HL-60 (cell line): ENCODE results near the gene IL4I1.

ENCODE experiments used
- DNase-seq, 2 experiments: peaks; one replicate each; pipeline ENCODE4 v3.0.0-alpha.2; 2010 to 2020; ENCODE audit warnings: low read depth in 1 of 2, low spot score in 1 of 2
- H3K27ac ChIP-seq: fragments of 250-450 bp; sonication (Bioruptor Pico); replicated peaks from 2 replicates; pipeline ENCODE4 v1.5.1; 2020; ENCODE audit warnings: mild to moderate bottlenecking, moderate library complexity
- H3K27me3 ChIP-seq: fragments of 250-450 bp; sonication (Bioruptor Pico); 2 replicates; pipeline ENCODE4 v1.5.1; 2021; ENCODE audit warnings: mild to moderate bottlenecking, moderate library complexity; ENCODE audit not compliant: insufficient read depth, poor library complexity, severe bottlenecking
- H3K4me3 ChIP-seq: replicated peaks from 2 replicates; pipeline ENCODE4 v1.5.1; 2011; ENCODE audit warnings: mild to moderate bottlenecking, control low read depth, low read length; ENCODE audit not compliant: insufficient read depth
- CTCF ChIP-seq: IDR thresholded peaks from one replicate; pipeline ENCODE4 v1.5.1; 2011; ENCODE audit warnings: low read length, control low read depth, inconsistent platforms; ENCODE audit not compliant: insufficient read depth
- GABPA ChIP-seq: IDR thresholded peaks from 2 replicates; pipeline ENCODE4 v1.6.1; 2012; ENCODE audit warnings: low read depth
- POLR2AphosphoS5 ChIP-seq: IDR thresholded peaks from 2 replicates; pipeline ENCODE4 v1.6.1; 2012; ENCODE audit warnings: low read depth
- SPI1 ChIP-seq: IDR thresholded peaks from 2 replicates; pipeline ENCODE4 v1.6.1; 2012; ENCODE audit warnings: low read depth, mild to moderate bottlenecking, borderline replicate concordance
- TF ChIP-seq, protein P1 (sequence below): IDR thresholded peaks from 2 replicates; pipeline ENCODE4 v1.6.1; 2012; ENCODE audit warnings: low read depth; ENCODE audit not compliant: insufficient replicate concordance

IL4I1 gene

DNA sequence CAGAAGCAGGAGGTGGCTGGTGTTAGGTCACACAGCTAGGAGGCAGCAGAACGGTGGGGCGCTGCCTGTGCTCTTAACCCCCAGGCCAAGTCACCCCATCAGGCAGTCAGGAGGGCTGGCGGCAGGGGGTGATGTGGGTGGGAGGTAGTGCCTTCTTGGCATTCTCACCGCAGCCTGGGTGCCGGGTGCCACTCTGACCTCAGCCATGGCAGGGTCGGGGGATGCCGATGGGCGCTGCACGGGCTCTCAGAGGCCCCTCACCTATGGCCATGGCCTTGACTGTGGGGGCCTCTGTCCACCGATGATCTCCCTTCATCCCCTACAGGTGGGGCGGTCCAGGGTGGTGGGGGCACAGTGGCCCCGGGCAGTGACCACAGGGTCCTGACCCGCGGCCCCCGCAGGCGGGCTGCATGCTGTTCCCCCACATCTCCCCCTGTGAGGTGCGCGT, 40.1 kb downstream of the IL4I1 start:
- TF ChIP-seq GABPA (no peak), POLR2AphosphoS5 (peak; percentile 38), SPI1 (no peak)
- TF ChIP-seq, protein P1, sequence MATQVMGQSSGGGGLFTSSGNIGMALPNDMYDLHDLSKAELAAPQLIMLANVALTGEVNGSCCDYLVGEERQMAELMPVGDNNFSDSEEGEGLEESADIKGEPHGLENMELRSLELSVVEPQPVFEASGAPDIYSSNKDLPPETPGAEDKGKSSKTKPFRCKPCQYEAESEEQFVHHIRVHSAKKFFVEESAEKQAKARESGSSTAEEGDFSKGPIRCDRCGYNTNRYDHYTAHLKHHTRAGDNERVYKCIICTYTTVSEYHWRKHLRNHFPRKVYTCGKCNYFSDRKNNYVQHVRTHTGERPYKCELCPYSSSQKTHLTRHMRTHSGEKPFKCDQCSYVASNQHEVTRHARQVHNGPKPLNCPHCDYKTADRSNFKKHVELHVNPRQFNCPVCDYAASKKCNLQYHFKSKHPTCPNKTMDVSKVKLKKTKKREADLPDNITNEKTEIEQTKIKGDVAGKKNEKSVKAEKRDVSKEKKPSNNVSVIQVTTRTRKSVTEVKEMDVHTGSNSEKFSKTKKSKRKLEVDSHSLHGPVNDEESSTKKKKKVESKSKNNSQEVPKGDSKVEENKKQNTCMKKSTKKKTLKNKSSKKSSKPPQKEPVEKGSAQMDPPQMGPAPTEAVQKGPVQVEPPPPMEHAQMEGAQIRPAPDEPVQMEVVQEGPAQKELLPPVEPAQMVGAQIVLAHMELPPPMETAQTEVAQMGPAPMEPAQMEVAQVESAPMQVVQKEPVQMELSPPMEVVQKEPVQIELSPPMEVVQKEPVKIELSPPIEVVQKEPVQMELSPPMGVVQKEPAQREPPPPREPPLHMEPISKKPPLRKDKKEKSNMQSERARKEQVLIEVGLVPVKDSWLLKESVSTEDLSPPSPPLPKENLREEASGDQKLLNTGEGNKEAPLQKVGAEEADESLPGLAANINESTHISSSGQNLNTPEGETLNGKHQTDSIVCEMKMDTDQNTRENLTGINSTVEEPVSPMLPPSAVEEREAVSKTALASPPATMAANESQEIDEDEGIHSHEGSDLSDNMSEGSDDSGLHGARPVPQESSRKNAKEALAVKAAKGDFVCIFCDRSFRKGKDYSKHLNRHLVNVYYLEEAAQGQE: no peak
- no peaks in the 10 kb centered on the region for H3K27me3 ChIP-seq
- no peak for DNase-seq
- H3K27ac ChIP-seq: no peak overlapping the region
- H3K4me3 ChIP-seq: no peak overlapping the region

GRCh38 chr19:49855676-49856573, 40.8 kb downstream of the IL4I1 start:
- TF ChIP-seq POLR2AphosphoS5 (no peak), CTCF (no peak), GABPA (no peak), SPI1 (no peak)
- TF ChIP-seq, protein P1: no peak
- no peak overlapping the region for H3K4me3 ChIP-seq
- no peaks in the 10 kb centered on the region for H3K27me3 ChIP-seq
- H3K27ac ChIP-seq: no peak overlapping the region
- DNase-seq: no peak

DNA sequence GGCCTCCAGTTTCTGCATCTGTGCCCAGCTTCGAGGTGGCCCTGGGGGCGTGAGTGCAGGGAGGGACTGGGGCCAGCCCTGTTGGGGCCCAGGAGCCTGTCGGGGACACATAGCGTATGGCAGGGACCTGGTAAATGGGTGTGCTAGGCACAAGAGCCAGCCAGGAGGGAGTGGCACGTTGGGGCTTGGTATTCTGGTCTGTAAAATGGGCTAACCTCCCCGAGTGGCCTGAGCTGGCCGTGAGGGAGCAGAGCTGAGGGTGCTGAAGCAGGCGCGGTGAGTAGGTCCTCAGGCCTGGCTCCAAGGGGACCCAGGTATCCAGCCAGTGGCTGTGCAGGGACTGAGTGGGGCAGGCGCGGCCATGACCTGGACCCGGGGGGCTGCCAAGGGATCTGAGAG, 41.4 kb downstream of the IL4I1 start:
- no peaks in the 10 kb centered on the region for H3K27me3 ChIP-seq
- DNase-seq: no peak
- no peak overlapping the region for H3K4me3 ChIP-seq
- TF ChIP-seq, protein P1: no peak
- TF ChIP-seq CTCF: no peak
- no peak for TF ChIP-seq POLR2AphosphoS5
- TF ChIP-seq SPI1: no peak
- TF ChIP-seq GABPA: no peak
- H3K27ac ChIP-seq: no peak overlapping the region
